ENCODE measurements around the gene LGALS3. TPM values are rescaled to one million over a fixed set of nuclear protein-coding genes. Genes with fewer than 3 reads are reported as not detected.
"Not testable (repeated sequence)": the region's sequence is repeated elsewhere in the genome, so short reads cannot be mapped to it uniquely, and the experiment has no call there.

The LGALS3 gene
- not detected in 2 replicates for total RNA-seq (2014; rRNA removed; shearing (Covaris generic); ENCODE audit: low replicate concordance)

DNA sequence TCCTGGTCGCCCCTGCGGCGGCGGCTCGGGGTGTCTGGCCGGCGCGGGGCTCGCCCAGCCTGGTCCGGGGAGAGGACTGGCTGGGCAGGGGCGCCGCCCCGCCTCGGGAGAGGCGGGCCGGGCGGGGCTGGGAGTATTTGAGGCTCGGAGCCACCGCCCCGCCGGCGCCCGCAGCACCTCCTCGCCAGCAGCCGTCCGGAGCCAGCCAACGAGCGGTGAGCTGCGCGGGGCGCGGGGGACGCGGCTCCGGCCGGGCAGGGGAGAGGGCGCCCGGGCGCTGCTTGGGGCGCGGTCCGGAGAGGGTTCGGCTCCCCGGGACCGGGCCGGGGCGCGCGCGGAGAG lies at the start of gene LGALS3:
LGALS3 (plus strand) TSS at position 167 of the 342 bp plus-strand sequence. CDS start 8,122 bp downstream, outside the sequence.
- Histone ChIP-seq H2AFZ (ENCODE audit: low read length) (no peak within 1 kb of the TSS), H3K27ac (ENCODE audit: low read length) (no peak within 1 kb of the TSS), H3K9me3 (ENCODE audit: low read length) (no peaks in the 10 kb centered on the region), H3K4me3 (ENCODE audit: low read length) (no peak within 1 kb of the TSS), H3K4me2 (ENCODE audit: low read depth, low read length, poor library complexity, severe bottlenecking) (peak within 1 kb of the TSS; percentile 14), H3K27me3 (ENCODE audit: low read length) (no peaks in the 10 kb centered on the region), H3K4me1 (ENCODE audit: low read length) (peaks cover 9% of the 10 kb centered on the region), H3K9me2 (replicated peaks; ENCODE audit: insufficient read depth, low read length) (no peaks in the 10 kb centered on the region), H4K20me1 (ENCODE audit: insufficient read depth, low read depth, low read length) (no peaks in the 10 kb centered on the region; the same call in 1 of the 2 replicates), H3K9ac (ENCODE audit: low read length) (no peak within 1 kb of the TSS), H3K79me2 (ENCODE audit: low read length) (no peaks in the 10 kb centered on the region), H3K36me3 (ENCODE audit: insufficient read depth, low read length) (no peaks in the 10 kb centered on the region)
- DNase-seq: no peak

DNA sequence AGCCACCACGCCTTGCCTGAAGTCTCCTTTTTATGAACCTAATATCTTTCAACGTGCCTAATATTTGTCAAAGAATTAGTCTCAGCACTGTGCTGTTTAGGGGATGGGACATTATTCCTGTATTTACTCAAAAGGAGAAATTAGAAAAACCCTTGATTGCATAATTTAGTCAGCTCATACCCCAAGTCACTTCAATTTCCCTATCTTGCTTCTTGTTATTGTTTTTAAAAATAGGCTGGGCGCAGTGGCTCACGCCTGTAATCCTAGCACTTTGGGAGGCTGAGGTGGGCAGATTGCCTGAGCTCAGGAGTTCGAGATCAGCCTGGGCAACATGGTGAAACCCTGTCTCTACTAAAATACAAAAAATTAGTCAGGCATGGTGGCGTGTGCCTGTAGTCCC lies 49.1 kb upstream of the LGALS3 start:
- H3K27ac ChIP-seq (ENCODE audit: low read length); DNase-seq; H3K4me2 ChIP-seq (ENCODE audit: low read depth, low read length, poor library complexity, severe bottlenecking); H3K9me2 ChIP-seq (replicated peaks; ENCODE audit: insufficient read depth, low read length); H3K27me3 ChIP-seq (ENCODE audit: low read length); H3K4me1 ChIP-seq (ENCODE audit: low read length); H3K36me3 ChIP-seq (ENCODE audit: insufficient read depth, low read length); H3K4me3 ChIP-seq (ENCODE audit: low read length); H3K9ac ChIP-seq (ENCODE audit: low read length); H4K20me1 ChIP-seq (ENCODE audit: insufficient read depth, low read depth, low read length); H2AFZ ChIP-seq (ENCODE audit: low read length); H3K9me3 ChIP-seq (ENCODE audit: low read length); H3K79me2 ChIP-seq (ENCODE audit: low read length): not testable (repeated sequence)

DNA sequence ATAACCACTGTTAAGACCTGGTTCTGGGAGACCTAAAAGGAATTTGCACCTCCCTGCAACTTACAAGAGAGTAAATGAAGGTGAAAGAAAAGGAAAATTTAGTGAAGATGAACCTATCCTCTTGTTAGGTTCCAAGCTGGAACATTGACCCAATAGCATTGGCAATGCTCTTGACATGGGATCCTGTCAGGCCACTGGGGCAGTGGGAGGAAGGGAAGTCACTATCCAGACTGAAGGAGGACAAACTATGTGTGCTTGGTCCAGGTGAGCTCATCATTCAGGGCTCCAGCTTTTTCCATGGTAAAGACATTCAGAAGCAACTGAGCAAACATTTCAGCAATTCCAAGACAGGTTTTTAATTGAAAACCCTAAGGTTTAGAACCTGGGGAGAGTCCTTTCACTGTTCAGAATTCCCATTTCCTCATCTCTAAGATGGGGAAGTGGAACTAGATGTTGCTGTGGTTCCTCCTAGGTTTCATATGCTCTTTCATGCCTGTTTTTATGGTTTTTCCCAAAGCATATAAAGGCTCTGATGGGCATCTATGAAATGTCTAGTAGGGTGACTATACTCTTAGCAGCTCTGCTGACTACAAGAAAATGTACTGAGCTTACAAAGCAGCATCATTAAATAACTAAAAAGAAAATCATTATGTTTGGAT lies 44.5 kb upstream of the LGALS3 start:
- no peak overlapping the region for H3K4me2 ChIP-seq (ENCODE audit: low read depth, low read length, poor library complexity, severe bottlenecking)
- DNase-seq: no peak
- 0 out of 2 replicates have a peak, but pooled peaks cover 2% of the 10 kb centered on the region for H3K27me3 ChIP-seq (ENCODE audit: low read length)
- H3K36me3 ChIP-seq (ENCODE audit: insufficient read depth, low read length): no peaks in the 10 kb centered on the region
- H4K20me1 ChIP-seq (ENCODE audit: insufficient read depth, low read depth, low read length): no peaks in the 10 kb centered on the region
- no peaks in the 10 kb centered on the region for H3K9me3 ChIP-seq (ENCODE audit: low read length)
- no peak overlapping the region for H3K9ac ChIP-seq (ENCODE audit: low read length)
- H3K9me2 ChIP-seq (replicated peaks; ENCODE audit: insufficient read depth, low read length): no peaks in the 10 kb centered on the region
- H3K4me3 ChIP-seq (ENCODE audit: low read length): no peak overlapping the region
- H3K4me1 ChIP-seq (ENCODE audit: low read length): peaks cover 4% of the 10 kb centered on the region
- no peak overlapping the region for H2AFZ ChIP-seq (ENCODE audit: low read length)
- H3K79me2 ChIP-seq (ENCODE audit: low read length): no peaks in the 10 kb centered on the region
- no peak overlapping the region for H3K27ac ChIP-seq (ENCODE audit: low read length)

DNA sequence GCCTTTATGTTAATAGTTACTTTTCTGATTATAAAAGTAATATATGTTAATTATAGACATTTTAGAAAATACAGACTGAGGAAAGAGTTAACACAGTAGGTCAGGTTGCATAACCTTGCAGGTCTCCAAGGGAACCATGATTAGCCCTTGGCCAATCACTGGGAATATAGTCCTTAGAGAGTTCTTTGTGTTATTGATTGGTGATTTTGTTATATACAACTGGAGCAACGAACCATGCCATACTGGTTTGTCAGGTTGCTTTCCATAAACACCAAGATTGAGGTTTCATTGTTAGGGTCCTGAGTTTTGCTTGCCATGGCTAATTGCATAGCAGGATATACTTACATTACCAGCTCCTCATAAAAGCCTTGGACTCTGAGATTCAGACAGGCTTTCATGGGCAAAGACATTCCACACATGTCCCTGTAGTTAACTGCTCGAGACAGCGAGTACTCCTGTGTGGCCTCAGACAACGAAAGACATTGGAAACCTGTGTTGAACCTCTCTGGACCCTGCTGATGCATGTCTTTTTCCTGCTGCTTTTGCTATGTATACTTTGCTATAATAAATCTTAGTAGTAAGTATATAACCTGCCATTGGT lies 43.9 kb upstream of the LGALS3 start:
- Histone ChIP-seq H4K20me1 (ENCODE audit: insufficient read depth, low read depth, low read length) (no peaks in the 10 kb centered on the region), H3K9ac (ENCODE audit: low read length) (no peak overlapping the region), H3K9me2 (replicated peaks; ENCODE audit: insufficient read depth, low read length) (no peaks in the 10 kb centered on the region), H3K4me1 (ENCODE audit: low read length) (peaks cover 4% of the 10 kb centered on the region), H3K4me2 (ENCODE audit: low read depth, low read length, poor library complexity, severe bottlenecking) (no peak overlapping the region), H2AFZ (ENCODE audit: low read length) (no peak overlapping the region), H3K27ac (ENCODE audit: low read length) (no peak overlapping the region), H3K4me3 (ENCODE audit: low read length) (no peak overlapping the region), H3K36me3 (ENCODE audit: insufficient read depth, low read length) (no peaks in the 10 kb centered on the region), H3K27me3 (ENCODE audit: low read length) (0 out of 2 replicates have a peak, but pooled peaks cover 2% of the 10 kb centered on the region), H3K79me2 (ENCODE audit: low read length) (no peaks in the 10 kb centered on the region), H3K9me3 (ENCODE audit: low read length) (no peaks in the 10 kb centered on the region)
- DNase-seq: no peak

DNA sequence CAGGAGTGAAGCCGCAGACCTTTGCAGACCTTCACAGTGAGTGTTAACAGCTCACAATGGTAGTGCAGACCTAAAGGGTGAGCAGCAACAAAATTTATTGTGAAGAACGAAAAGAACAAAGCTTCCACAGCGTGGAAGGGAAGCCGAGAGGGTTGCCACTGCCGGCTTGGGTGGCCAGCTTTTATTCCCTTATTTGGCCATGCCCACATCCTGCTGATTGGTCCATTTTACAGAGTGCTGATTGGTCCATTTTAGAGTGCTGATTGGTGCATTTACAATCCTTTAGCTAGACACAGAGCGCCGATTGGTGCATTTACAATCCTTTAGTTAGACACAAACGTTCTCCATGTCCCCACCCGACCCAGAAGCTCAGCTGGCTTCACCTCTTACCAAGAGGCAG lies 42.1 kb upstream of the LGALS3 start:
- H2AFZ ChIP-seq (ENCODE audit: low read length): no peak overlapping the region
- DNase-seq: no peak
- H3K4me2 ChIP-seq (ENCODE audit: low read depth, low read length, poor library complexity, severe bottlenecking): no peak overlapping the region

DNA sequence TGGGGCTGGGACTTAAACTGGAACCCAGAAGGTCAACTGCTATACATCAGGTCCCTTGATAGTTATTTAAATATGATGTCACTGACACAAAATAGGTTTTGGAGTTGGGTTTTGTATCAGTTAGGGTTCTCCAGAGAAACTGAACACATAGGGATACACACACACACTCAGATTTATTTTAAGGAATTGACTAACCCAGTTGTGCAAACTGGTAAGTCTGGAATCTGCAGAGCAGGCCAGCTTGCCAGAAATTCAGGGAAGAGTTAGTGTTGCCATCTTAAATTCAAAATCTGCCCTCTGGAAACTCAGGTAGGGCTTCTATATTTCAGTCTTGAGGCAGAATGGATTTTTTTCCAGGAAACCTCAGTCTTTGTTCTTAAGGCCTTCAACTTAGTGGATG lies 40.7 kb upstream of the LGALS3 start:
- no peak overlapping the region for H3K4me2 ChIP-seq (ENCODE audit: low read depth, low read length, poor library complexity, severe bottlenecking)

More for the DNA sequence above, 42.1 kb upstream of the LGALS3 start:
- no peak overlapping the region for H3K27ac ChIP-seq (ENCODE audit: low read length)
- no peaks in the 10 kb centered on the region for H3K36me3 ChIP-seq (ENCODE audit: insufficient read depth, low read length)
- 0 out of 2 replicates have a peak, but pooled peaks cover 2% of the 10 kb centered on the region for H3K27me3 ChIP-seq (ENCODE audit: low read length)
- H4K20me1 ChIP-seq (ENCODE audit: insufficient read depth, low read depth, low read length): 0 out of 2 replicates have a peak, but pooled peaks cover 3% of the 10 kb centered on the region
- no peaks in the 10 kb centered on the region for H3K79me2 ChIP-seq (ENCODE audit: low read length)
- H3K9me2 ChIP-seq (replicated peaks; ENCODE audit: insufficient read depth, low read length): no peaks in the 10 kb centered on the region
- H3K9ac ChIP-seq (ENCODE audit: low read length): no peak overlapping the region
- no peak overlapping the region for H3K4me3 ChIP-seq (ENCODE audit: low read length)
- H3K9me3 ChIP-seq (ENCODE audit: low read length): no peaks in the 10 kb centered on the region
- peaks cover 11% of the 10 kb centered on the region for H3K4me1 ChIP-seq (ENCODE audit: low read length)

DNA sequence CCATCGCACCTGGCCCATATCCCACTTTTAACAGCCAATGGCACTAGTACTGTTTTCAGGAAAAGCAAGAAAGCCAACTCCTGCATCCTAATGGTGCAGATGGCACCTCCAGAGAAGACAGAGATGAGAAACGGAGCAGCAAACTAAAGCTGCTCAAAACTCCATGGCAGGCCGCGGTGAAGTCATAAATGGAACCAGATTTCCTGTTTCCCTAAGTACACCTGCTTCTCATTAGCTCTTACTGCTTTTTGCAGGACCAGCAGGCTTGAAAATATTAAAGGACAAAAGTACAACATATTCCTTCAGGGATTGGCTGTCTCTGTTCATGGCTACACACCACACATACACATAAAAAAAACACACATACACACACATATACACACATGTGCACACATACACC lies 36.7 kb upstream of the LGALS3 start:
- no peak for DNase-seq
- no peaks in the 10 kb centered on the region for H3K36me3 ChIP-seq (ENCODE audit: insufficient read depth, low read length)
- no peak overlapping the region for H3K9ac ChIP-seq (ENCODE audit: low read length)
- no peaks in the 10 kb centered on the region for H3K9me2 ChIP-seq (replicated peaks; ENCODE audit: insufficient read depth, low read length)
- no peaks in the 10 kb centered on the region for H3K27me3 ChIP-seq (ENCODE audit: low read length)
- H3K9me3 ChIP-seq (ENCODE audit: low read length): no peaks in the 10 kb centered on the region
- no peak overlapping the region for H3K27ac ChIP-seq (ENCODE audit: low read length)
- no peak overlapping the region for H2AFZ ChIP-seq (ENCODE audit: low read length)
- no peak overlapping the region for H3K4me3 ChIP-seq (ENCODE audit: low read length)
- H4K20me1 ChIP-seq (ENCODE audit: insufficient read depth, low read depth, low read length): 0 out of 2 replicates have a peak, but pooled peaks cover 3% of the 10 kb centered on the region
- peaks cover 11% of the 10 kb centered on the region for H3K4me1 ChIP-seq (ENCODE audit: low read length)
- H3K79me2 ChIP-seq (ENCODE audit: low read length): no peaks in the 10 kb centered on the region
- no peak overlapping the region for H3K4me2 ChIP-seq (ENCODE audit: low read depth, low read length, poor library complexity, severe bottlenecking)

More for the DNA sequence above, 40.7 kb upstream of the LGALS3 start:
- H4K20me1 ChIP-seq (ENCODE audit: insufficient read depth, low read depth, low read length): 0 out of 2 replicates have a peak, but pooled peaks cover 3% of the 10 kb centered on the region
- no peaks in the 10 kb centered on the region for H3K9me2 ChIP-seq (replicated peaks; ENCODE audit: insufficient read depth, low read length)
- no peak overlapping the region for H3K4me3 ChIP-seq (ENCODE audit: low read length)
- H3K9ac ChIP-seq (ENCODE audit: low read length): no peak overlapping the region
- no peak overlapping the region for H3K27ac ChIP-seq (ENCODE audit: low read length)
- DNase-seq: no peak
- no peaks in the 10 kb centered on the region for H3K27me3 ChIP-seq (ENCODE audit: low read length)
- no peaks in the 10 kb centered on the region for H3K9me3 ChIP-seq (ENCODE audit: low read length)
- no peaks in the 10 kb centered on the region for H3K36me3 ChIP-seq (ENCODE audit: insufficient read depth, low read length)
- H2AFZ ChIP-seq (ENCODE audit: low read length): no peak overlapping the region
- H3K4me1 ChIP-seq (ENCODE audit: low read length): peaks cover 11% of the 10 kb centered on the region
- H3K79me2 ChIP-seq (ENCODE audit: low read length): no peaks in the 10 kb centered on the region

DNA sequence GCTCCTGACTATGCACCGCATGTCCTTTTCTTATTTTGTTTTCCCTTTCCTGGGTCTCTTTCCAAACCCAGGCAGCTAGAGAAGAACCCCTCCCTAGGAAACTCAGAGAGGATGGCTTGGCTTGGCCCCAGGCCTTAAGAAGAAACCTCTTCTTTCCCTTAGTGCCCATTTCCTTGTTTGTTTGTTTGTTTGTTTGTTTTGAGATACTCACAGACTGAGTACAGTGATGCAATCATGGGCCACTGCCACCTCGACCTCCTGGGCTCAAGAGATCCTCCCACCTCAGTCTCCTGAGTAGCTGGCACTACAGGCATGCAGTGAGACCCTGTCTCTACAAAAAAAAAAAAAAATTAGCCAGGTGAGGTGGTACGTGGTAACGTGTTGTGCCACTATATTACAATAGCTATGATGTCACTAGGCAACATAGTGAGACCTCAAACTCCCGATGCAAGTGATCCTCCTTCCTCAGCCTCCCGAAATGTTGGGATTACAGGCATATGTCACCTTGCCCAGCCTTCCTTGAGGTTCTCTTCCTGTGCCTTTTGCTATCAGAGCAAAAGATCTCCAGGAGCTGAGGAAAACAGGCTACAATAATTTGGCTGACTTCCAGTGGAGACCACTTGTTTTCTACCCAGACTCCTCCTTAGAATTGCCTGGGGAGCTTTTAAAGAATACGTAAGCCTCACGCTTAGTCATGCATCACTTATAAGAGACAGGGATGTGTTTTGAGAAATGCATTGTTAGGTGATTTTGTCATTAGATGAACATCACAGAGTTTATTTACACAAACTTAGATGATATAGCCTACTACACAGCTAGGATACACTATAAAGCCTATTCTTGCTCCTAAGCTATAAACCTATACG lies 34.5 kb upstream of the LGALS3 start:
- H3K4me2 ChIP-seq (ENCODE audit: low read depth, low read length, poor library complexity, severe bottlenecking): no peak overlapping the region
- 0 out of 2 replicates have a peak, but pooled peaks cover 3% of the 10 kb centered on the region for H4K20me1 ChIP-seq (ENCODE audit: insufficient read depth, low read depth, low read length)

More for the DNA sequence above, 34.5 kb upstream of the LGALS3 start:
- DNase-seq: no peak
- H3K4me3 ChIP-seq (ENCODE audit: low read length): no peak overlapping the region
- H3K4me1 ChIP-seq (ENCODE audit: low read length): peaks cover 7% of the 10 kb centered on the region
- no peak overlapping the region for H3K9ac ChIP-seq (ENCODE audit: low read length)
- no peaks in the 10 kb centered on the region for H3K27me3 ChIP-seq (ENCODE audit: low read length)
- no peaks in the 10 kb centered on the region for H3K79me2 ChIP-seq (ENCODE audit: low read length)
- H3K9me3 ChIP-seq (ENCODE audit: low read length): no peaks in the 10 kb centered on the region
- H3K27ac ChIP-seq (ENCODE audit: low read length): no peak overlapping the region
- H3K9me2 ChIP-seq (replicated peaks; ENCODE audit: insufficient read depth, low read length): no peaks in the 10 kb centered on the region
- H2AFZ ChIP-seq (ENCODE audit: low read length): no peak overlapping the region
- H3K36me3 ChIP-seq (ENCODE audit: insufficient read depth, low read length): no peaks in the 10 kb centered on the region

Data from Karpas-422 (cell line).